GM12864 (cell line): ENCODE measurements around the gene HMHB1.

Experiments used
- DNase-seq: peaks from one replicate; pipeline ENCODE4 v3.0.0-alpha.2; 2011; ENCODE audit warnings: low read depth
- H3K4me3 ChIP-seq: 2 replicates; pipeline ENCODE4 v1.5.1; 2011; ENCODE audit warnings: mild to moderate bottlenecking, low read depth, low read length, control low read depth
- TF ChIP-seq, protein P1 (sequence below): IDR thresholded peaks from 2 replicates; pipeline ENCODE4 v1.5.1; 2011; ENCODE audit warnings: low read depth, mild to moderate bottlenecking, moderate library complexity, low read length, control low read depth, inconsistent platforms; ENCODE audit errors: missing control alignments

The HMHB1 gene

DNA sequence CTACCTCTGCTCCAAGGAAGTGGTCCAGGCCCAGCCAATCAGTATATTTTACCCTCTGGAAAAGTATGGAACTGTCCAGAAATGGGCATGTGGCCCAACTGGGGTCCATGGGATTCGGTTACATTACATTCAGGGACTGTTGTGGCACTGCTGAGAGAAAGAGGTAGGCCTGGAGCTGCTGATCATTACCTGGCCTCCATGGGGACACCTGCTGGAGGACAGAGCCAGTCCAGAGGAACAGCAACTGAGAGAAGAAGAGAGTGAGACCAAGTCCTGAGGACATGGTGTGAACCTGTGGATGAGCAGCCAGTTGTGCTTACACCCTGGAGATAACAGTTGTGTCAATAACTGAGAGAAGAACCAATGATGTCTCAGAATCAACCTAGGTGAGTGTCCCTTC, 48.2 kb downstream of the HMHB1 start:
- DNase-seq, result no peak
- H3K4me3 ChIP-seq, result no peak overlapping the region
- TF ChIP-seq, protein P1, sequence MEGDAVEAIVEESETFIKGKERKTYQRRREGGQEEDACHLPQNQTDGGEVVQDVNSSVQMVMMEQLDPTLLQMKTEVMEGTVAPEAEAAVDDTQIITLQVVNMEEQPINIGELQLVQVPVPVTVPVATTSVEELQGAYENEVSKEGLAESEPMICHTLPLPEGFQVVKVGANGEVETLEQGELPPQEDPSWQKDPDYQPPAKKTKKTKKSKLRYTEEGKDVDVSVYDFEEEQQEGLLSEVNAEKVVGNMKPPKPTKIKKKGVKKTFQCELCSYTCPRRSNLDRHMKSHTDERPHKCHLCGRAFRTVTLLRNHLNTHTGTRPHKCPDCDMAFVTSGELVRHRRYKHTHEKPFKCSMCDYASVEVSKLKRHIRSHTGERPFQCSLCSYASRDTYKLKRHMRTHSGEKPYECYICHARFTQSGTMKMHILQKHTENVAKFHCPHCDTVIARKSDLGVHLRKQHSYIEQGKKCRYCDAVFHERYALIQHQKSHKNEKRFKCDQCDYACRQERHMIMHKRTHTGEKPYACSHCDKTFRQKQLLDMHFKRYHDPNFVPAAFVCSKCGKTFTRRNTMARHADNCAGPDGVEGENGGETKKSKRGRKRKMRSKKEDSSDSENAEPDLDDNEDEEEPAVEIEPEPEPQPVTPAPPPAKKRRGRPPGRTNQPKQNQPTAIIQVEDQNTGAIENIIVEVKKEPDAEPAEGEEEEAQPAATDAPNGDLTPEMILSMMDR, result peak; percentile 26

DNA sequence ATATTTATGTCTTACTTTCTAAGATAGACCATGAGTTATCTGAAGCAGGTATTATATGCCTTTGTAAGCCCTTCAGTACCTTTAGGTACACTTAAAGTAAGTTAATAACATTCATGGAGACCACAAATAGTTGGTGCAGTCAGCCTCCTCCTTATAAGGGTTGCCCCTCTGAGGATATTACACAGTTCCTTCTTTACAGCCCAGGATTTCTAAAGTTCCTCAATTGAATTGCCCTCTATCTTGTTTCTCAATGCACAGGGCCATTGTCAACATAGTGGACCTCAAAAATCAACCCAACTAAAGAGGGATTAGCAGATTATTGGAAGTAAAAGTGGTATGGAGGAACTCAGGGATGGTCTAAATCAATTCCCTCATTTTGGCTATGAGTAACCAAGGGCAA, 50.3 kb downstream of the HMHB1 start:
- TF ChIP-seq, protein P1, result no peak
- DNase-seq, result no peak
- no peak overlapping the region for H3K4me3 ChIP-seq

DNA sequence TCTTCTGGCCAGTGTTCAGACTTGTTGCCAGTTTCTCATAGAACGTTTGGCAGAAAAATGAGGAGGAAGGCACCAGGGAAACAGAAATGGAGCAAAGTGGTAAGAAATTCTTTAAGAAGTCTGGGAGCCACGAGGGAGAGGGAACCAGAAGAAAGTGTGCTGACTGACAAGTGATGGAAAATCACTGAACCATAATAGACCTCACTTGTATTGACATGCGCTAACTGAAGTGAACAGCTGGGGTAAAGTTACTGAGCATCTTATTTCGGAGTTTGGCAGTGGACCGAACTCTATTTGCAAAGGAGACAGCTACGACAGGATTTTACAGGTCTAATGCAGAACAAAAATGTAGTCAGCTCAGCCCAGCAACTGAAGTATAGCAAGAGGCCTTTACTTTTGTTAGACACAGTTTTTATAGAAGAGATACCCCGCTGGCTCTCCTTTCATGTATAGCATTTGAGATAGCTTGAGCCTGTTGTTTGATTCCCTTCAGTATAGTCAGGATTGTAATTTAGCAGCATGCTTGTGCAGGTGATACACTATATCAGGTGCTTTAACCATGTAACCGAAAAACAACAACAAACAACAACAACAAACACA, 53.6 kb downstream of the HMHB1 start:
- H3K4me3 ChIP-seq, result no peak overlapping the region
- DNase-seq, result no peak
- TF ChIP-seq, protein P1, result no peak
